K562 (cell line): Measurements from ENCODE around the gene RPAP2. TPM values are rescaled to one million over a fixed set of nuclear protein-coding genes. Genes with fewer than 3 reads are reported as not detected.
"Not testable (repeated sequence)": the region's sequence is repeated elsewhere in the genome, so short reads cannot be mapped to it uniquely, and the experiment has no call there.

ENCODE experiments used
- ATAC-seq: fragments of 200-7000 bp; cut with Tn5 transposase; 3 replicates; pipeline ENCODE4 v1.9.1; 2020; ENCODE audit warnings: moderate library complexity
- BruUV-seq: library from RNA; stranded (reverse); fragments of 400-500 nt; replicated peaks from 2 replicates; lab custom pipeline; 2021; lab: Mats Ljungman, UMichigan
- CTCF ChIA-PET: fragments of 300-600 bp; formaldehyde crosslinking; extraction: SDS; loops from one replicate; lab custom pipeline; 2021; ENCODE audit warnings: low intra/inter-chr PET ratio; lab: Yijun Ruan, JAX
- POLR2A ChIA-PET: fragments of 300-600, 350-650 bp; sonication (Branson Sonifier 250); formaldehyde crosslinking; extraction: SDS; loops from one replicate; lab custom pipeline; 2021; ENCODE audit warnings: antibody characterized with exemption, inconsistent platforms; lab: Yijun Ruan, JAX
- DNase-seq, 4 experiments: peaks; one replicate each; pipeline versions ENCODE4 v3.0.0 to v3.0.0-alpha.2; 2011 to 2018; ENCODE audit warnings: low spot score in 3 of 4, mixed read lengths in 3 of 4; ENCODE audit errors: extremely low read depth in 1 of 4
- FAIRE-seq: peaks from 2 replicates; lab custom pipeline; 2011; peaks lifted over from hg19 to GRCh38; lab: Jason Lieb, UNC
- H2AFZ ChIP-seq: 2 replicates; pipeline ENCODE4 v1.6.0; 2011; ENCODE audit warnings: low read depth, low read length, control low read depth, inconsistent platforms
- H3K27ac ChIP-seq: fragments of 200-600 bp; 3 replicates; pipeline ENCODE4 v1.8.0; 2011; ENCODE audit warnings: low read depth, mild to moderate bottlenecking, control low read depth, inconsistent platforms, low read length, moderate library complexity, mixed read lengths; ENCODE audit errors: extremely low read depth
- H3K27me3 ChIP-seq, 2 experiments: fragments of 300-600 bp in 1 of 2; 2 replicates in 1 of 2; 3 replicates in 1 of 2; pipeline versions ENCODE4 v1.6.0 to v1.8.0; 2011; ENCODE audit warnings: inconsistent platforms in 2 of 2, low read length in 2 of 2, mild to moderate bottlenecking in 1 of 2, mixed read lengths in 1 of 2, moderate library complexity in 1 of 2; ENCODE audit not compliant: control insufficient read depth in 2 of 2, insufficient read depth in 2 of 2
- H3K36me3 ChIP-seq: fragments of 300-600 bp; 3 replicates; pipeline ENCODE4 v1.8.0; 2011; ENCODE audit warnings: mild to moderate bottlenecking, low read length, inconsistent platforms; ENCODE audit not compliant: control insufficient read depth, insufficient read depth
- H3K4me1 ChIP-seq, 2 experiments: fragments of 200-600 bp in 1 of 2; replicated peaks in 1 of 2; 2 replicates in 1 of 2; 3 replicates in 1 of 2; pipeline versions ENCODE4 v1.5.1 to v1.8.0; 2011; ENCODE audit warnings: inconsistent platforms in 2 of 2, low read length in 2 of 2, mild to moderate bottlenecking in 1 of 2, mixed read lengths in 1 of 2, moderate library complexity in 1 of 2; ENCODE audit not compliant: control insufficient read depth in 2 of 2, insufficient read depth in 2 of 2
- H3K4me2 ChIP-seq: 2 replicates; pipeline ENCODE4 v1.6.1; 2011; ENCODE audit warnings: low read length, control low read depth, inconsistent platforms, mixed read lengths; ENCODE audit not compliant: insufficient read depth
- H3K4me3 ChIP-seq: fragments of 200-600 bp; sonication (generic), shearing (Covaris generic); 2 replicates; pipeline ENCODE4 v1.5.1; 2016; ENCODE audit warnings: control low read depth, inconsistent platforms
- H3K79me2 ChIP-seq: fragments of 200-600 bp; 3 replicates; pipeline ENCODE4 v1.8.0; 2011; ENCODE audit warnings: low read length, inconsistent platforms; ENCODE audit not compliant: control insufficient read depth, insufficient read depth
- H3K9ac ChIP-seq, 2 experiments: 2 replicates each; pipeline versions ENCODE4 v1.6.0 to v1.6.1; 2011; ENCODE audit warnings: low read depth in 2 of 2, low read length in 2 of 2, control low read depth in 1 of 2, inconsistent platforms in 1 of 2, mild to moderate bottlenecking in 1 of 2, mixed read lengths in 1 of 2; ENCODE audit not compliant: insufficient read depth in 1 of 2
- H3K9me1 ChIP-seq: one replicate; pipeline ENCODE4 v1.6.0; 2011; ENCODE audit warnings: inconsistent platforms, mild to moderate bottlenecking, low read length, moderate library complexity; ENCODE audit not compliant: control insufficient read depth, insufficient read depth
- H3K9me3 ChIP-seq: replicated peaks from 2 replicates; pipeline ENCODE4 v1.5.1; 2011; ENCODE audit warnings: low read depth, low read length, inconsistent platforms; ENCODE audit not compliant: control insufficient read depth, insufficient read depth
- H4K20me1 ChIP-seq: replicated peaks from 2 replicates; pipeline ENCODE4 v1.6.1; 2011; ENCODE audit warnings: low read length, inconsistent platforms, mixed read lengths; ENCODE audit not compliant: control insufficient read depth, insufficient read depth
- CEBPB ChIP-seq: fragments of 450-650 bp; IDR thresholded peaks from 2 replicates; pipeline ENCODE4 v1.6.1; 2016; ENCODE audit warnings: missing genetic modification characterization, missing compliant biosample characterization
- CSDE1 ChIP-seq, 2 experiments: fragments of 450-650 bp; IDR thresholded peaks; 2 replicates each; pipeline ENCODE4 v1.6.1; 2016; ENCODE audit warnings: mild to moderate bottlenecking in 1 of 2
- EP300 ChIP-seq: IDR thresholded peaks from 2 replicates; pipeline ENCODE4 v1.6.1; 2012; ENCODE audit warnings: low read length, improper control_type of control experiment
- FOXK2 ChIP-seq, 2 experiments: fragments of 450-650 bp; IDR thresholded peaks in 1 of 2; conservative IDR thresholded peaks in 1 of 2; 2 replicates each; pipeline ENCODE4 v1.6.1; 2016; ENCODE audit warnings: low read depth in 2 of 2, mild to moderate bottlenecking in 1 of 2
- GABPB1 ChIP-seq: sonication (generic); formaldehyde crosslinking; IDR thresholded peaks from 2 replicates; pipeline ENCODE4 v1.8.0; 2022; ENCODE audit warnings: mild to moderate bottlenecking, missing genetic modification reagents
- HDAC1 ChIP-seq, 2 experiments: fragments of 450-650 bp; IDR thresholded peaks; 2 replicates each; pipeline ENCODE4 v1.6.1; 2016 to 2017; ENCODE audit warnings: inconsistent platforms in 1 of 2, mild to moderate bottlenecking in 1 of 2, moderate library complexity in 1 of 2
- MEF2D ChIP-seq: conservative IDR thresholded peaks from 2 replicates; pipeline ENCODE4 v1.6.1; 2016; ENCODE audit warnings: low read depth, missing genetic modification characterization, missing compliant biosample characterization
- NFRKB ChIP-seq: fragments of 450-650 bp; IDR thresholded peaks from 2 replicates; pipeline ENCODE4 v1.6.1; 2016; ENCODE audit warnings: low read depth
- ZNF57 ChIP-seq: fragments of 450-650 bp; formaldehyde crosslinking; IDR thresholded peaks from 2 replicates; pipeline ENCODE4 v1.4.0; 2020; ENCODE audit warnings: mild to moderate bottlenecking, moderate library complexity
- WGBS: fragments of 100-300 bp; shearing (Covaris generic); methylation state at CpG from one replicate; pipeline ENCODE4 v1.1.6; 2016; ENCODE audit warnings: low coverage, mixed read lengths; ENCODE audit not compliant: insufficient coverage; ENCODE audit errors: missing lambda C conversion rate; 5-methylcytosine and 5-hydroxymethylcytosine counted together
- in situ Hi-C: fragments of 300-500 bp; cut with MboI; formaldehyde crosslinking; loops from 4 replicates; pipeline ENCODE4 v1.15.0; 2018; ENCODE audit warnings: inconsistent platforms, mixed read lengths
- intact Hi-C: fragments of 100-400 bp; cut with micrococcal nuclease; formaldehyde crosslinking; loops from 2 replicates; pipeline ENCODE4 v1.14.2; 2022
- polyA plus RNA-seq, 8 experiments: library from polyadenylated mRNA; depleted of rRNA in 4 of 8; stranded (reverse) in 5 of 8; unstranded in 3 of 8; fragments of >200 nt; fragmentation: Nextera tagmentation in 2 of 8; fragmentation: Illumina TruSeq in 1 of 8; extraction: Ambion mirVana in 2 of 8; extraction: Trizol in 1 of 8; gene quantifications; 2 replicates each; pipeline versions ENCODE4 v1.2.1 to v1.2.3, GENCODE V29; 2011 to 2014; ENCODE audit warnings: inconsistent platforms in 1 of 8, missing spikeins in 1 of 8
- total RNA-seq, 7 experiments: library from RNA; depleted of rRNA in 6 of 7; stranded (reverse); fragments of >200 nt in 6 of 7; fragmentation: Illumina TruSeq in 2 of 7; extraction: Trizol in 2 of 7; gene quantifications; 2 replicates each; pipeline versions ENCODE4 v1.2.1 to v1.2.3, GENCODE V29; 2011 to 2021; ENCODE audit warnings: low replicate concordance in 1 of 7
- TF ChIP-seq, protein P1 (sequence below): fragments of 450-650 bp; IDR thresholded peaks from 2 replicates; pipeline ENCODE4 v1.6.1; 2014; ENCODE audit warnings: low read depth, mild to moderate bottlenecking, moderate library complexity, borderline replicate concordance
- TF ChIP-seq, protein P2 (sequence below), 2 experiments: fragments of 450-650 bp in 1 of 2; IDR thresholded peaks; 2 replicates each; pipeline ENCODE4 v1.6.1; 2011 to 2017; ENCODE audit warnings: low read depth in 2 of 2, antibody characterized with exemption in 1 of 2, borderline replicate concordance in 1 of 2, low read length in 1 of 2, mild to moderate bottlenecking in 1 of 2, mixed read lengths in 1 of 2; ENCODE audit not compliant: control insufficient read depth in 1 of 2
- TF ChIP-seq, protein P3 (sequence below): fragments of 450-650 bp; IDR thresholded peaks from 2 replicates; pipeline ENCODE4 v1.6.1; 2016; ENCODE audit warnings: missing biosample characterization, missing genetic modification characterization
- TF ChIP-seq, protein P4 (sequence below): fragments of 150-350 bp; conservative IDR thresholded peaks from 2 replicates; pipeline ENCODE4 v1.6.1; 2014; ENCODE audit warnings: low read length

Gene RPAP2
- total and polyA plus RNA-seq, 9 of the 15 experiments (the other 6 are each of a cell fraction or from before 2014, with no cell fraction given), result 6.2 to 41.7 (median 28.7) TPM

DNA sequence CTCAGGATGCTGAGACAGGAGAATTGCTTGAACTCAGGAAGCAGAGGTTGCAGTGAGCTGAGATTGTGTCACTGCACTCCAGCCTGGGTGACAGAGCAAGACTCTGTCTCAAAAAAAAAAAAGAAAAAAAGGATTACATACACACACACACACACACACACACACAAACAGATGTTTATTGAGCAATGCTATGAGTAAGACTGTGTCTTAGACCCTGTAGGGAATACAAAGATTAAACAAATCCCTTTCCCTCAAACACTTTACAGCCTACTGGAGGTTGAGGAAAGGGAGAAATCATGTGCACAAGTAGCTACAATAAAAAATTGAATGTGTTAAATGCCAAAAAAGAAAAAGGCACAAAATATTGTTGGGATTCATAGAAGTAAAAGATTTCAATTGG is 58.1 kb downstream of the RPAP2 start (continued):
- TF ChIP-seq, protein P1, sequence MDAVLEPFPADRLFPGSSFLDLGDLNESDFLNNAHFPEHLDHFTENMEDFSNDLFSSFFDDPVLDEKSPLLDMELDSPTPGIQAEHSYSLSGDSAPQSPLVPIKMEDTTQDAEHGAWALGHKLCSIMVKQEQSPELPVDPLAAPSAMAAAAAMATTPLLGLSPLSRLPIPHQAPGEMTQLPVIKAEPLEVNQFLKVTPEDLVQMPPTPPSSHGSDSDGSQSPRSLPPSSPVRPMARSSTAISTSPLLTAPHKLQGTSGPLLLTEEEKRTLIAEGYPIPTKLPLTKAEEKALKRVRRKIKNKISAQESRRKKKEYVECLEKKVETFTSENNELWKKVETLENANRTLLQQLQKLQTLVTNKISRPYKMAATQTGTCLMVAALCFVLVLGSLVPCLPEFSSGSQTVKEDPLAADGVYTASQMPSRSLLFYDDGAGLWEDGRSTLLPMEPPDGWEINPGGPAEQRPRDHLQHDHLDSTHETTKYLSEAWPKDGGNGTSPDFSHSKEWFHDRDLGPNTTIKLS, result no peak
- TF ChIP-seq, protein P2, sequence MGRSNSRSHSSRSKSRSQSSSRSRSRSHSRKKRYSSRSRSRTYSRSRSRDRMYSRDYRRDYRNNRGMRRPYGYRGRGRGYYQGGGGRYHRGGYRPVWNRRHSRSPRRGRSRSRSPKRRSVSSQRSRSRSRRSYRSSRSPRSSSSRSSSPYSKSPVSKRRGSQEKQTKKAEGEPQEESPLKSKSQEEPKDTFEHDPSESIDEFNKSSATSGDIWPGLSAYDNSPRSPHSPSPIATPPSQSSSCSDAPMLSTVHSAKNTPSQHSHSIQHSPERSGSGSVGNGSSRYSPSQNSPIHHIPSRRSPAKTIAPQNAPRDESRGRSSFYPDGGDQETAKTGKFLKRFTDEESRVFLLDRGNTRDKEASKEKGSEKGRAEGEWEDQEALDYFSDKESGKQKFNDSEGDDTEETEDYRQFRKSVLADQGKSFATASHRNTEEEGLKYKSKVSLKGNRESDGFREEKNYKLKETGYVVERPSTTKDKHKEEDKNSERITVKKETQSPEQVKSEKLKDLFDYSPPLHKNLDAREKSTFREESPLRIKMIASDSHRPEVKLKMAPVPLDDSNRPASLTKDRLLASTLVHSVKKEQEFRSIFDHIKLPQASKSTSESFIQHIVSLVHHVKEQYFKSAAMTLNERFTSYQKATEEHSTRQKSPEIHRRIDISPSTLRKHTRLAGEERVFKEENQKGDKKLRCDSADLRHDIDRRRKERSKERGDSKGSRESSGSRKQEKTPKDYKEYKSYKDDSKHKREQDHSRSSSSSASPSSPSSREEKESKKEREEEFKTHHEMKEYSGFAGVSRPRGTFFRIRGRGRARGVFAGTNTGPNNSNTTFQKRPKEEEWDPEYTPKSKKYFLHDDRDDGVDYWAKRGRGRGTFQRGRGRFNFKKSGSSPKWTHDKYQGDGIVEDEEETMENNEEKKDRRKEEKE (IDR thresholded peaks at IDR 0.05; ENCODE audit: borderline replicate concordance in 1 of 2, control insufficient read depth in 1 of 2, low read depth in 2 of 2, low read length in 1 of 2), result no peak
- no peak for TF ChIP-seq MEF2D (tag)
- no peak for TF ChIP-seq FOXK2 (conservative IDR thresholded peaks at IDR 0.05 in 1 of 2, IDR thresholded peaks at IDR 0.05 in 1 of 2; ENCODE audit: low read depth in 2 of 2)
- TF ChIP-seq, protein P3, sequence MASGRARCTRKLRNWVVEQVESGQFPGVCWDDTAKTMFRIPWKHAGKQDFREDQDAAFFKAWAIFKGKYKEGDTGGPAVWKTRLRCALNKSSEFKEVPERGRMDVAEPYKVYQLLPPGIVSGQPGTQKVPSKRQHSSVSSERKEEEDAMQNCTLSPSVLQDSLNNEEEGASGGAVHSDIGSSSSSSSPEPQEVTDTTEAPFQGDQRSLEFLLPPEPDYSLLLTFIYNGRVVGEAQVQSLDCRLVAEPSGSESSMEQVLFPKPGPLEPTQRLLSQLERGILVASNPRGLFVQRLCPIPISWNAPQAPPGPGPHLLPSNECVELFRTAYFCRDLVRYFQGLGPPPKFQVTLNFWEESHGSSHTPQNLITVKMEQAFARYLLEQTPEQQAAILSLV, result no peak
- no peak for TF ChIP-seq CEBPB (tag)
- no peak for TF ChIP-seq EP300
- no peak for TF ChIP-seq GABPB1 (CRISPR knock-in tag)
- no peak for TF ChIP-seq HDAC1 (IDR thresholded peaks at IDR 0.05)
- TF ChIP-seq, protein P4, sequence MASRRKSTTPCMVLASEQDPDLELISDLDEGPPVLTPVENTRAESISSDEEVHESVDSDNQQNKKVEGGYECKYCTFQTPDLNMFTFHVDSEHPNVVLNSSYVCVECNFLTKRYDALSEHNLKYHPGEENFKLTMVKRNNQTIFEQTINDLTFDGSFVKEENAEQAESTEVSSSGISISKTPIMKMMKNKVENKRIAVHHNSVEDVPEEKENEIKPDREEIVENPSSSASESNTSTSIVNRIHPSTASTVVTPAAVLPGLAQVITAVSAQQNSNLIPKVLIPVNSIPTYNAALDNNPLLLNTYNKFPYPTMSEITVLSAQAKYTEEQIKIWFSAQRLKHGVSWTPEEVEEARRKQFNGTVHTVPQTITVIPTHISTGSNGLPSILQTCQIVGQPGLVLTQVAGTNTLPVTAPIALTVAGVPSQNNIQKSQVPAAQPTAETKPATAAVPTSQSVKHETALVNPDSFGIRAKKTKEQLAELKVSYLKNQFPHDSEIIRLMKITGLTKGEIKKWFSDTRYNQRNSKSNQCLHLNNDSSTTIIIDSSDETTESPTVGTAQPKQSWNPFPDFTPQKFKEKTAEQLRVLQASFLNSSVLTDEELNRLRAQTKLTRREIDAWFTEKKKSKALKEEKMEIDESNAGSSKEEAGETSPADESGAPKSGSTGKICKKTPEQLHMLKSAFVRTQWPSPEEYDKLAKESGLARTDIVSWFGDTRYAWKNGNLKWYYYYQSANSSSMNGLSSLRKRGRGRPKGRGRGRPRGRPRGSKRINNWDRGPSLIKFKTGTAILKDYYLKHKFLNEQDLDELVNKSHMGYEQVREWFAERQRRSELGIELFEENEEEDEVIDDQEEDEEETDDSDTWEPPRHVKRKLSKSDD, result no peak
- TF ChIP-seq NFRKB, result no peak
- TF ChIP-seq CSDE1 (IDR thresholded peaks at IDR 0.05), result no peak
- TF ChIP-seq ZNF57 (CRISPR knock-in tag), result no peak

DNA sequence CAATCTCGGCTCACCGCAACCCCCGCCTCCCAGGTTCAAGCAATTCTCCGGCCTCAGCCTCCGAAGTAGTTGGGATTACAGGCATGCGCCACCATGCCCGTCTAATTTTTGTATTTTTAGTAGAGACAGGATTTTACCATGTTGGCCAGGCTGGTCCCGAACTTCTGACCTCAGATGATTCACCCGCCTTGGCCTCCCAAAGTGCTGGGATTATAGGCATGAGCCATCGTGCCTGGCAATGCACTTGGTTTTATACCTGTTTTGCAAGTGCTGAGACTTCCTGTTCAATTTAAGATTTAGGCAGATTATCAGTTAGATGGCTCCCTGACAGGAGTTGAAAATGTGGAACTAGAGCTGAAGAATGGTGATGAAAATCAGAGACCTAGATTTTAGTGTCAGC is 60.5 kb downstream of the RPAP2 start:
- H3K9me1 ChIP-seq, H3K27ac ChIP-seq, H3K4me3 ChIP-seq, CTCF ChIA-PET, intact Hi-C loops, H4K20me1 ChIP-seq, BruUV-seq, H3K9me3 ChIP-seq, H3K9ac ChIP-seq, H2AFZ ChIP-seq, H3K27me3 ChIP-seq, H3K79me2 ChIP-seq, ATAC-seq, in situ Hi-C loops, DNase-seq, FAIRE-seq, H3K4me1 ChIP-seq, H3K4me2 ChIP-seq: not testable (repeated sequence)
- POLR2A ChIA-PET, result interaction anchor here (1.4 kb wide), 1 partner anchor 9 kb away, joined by 5 read pairs; no protein-coding TSS in a partner anchor
- peaks cover 16% of the 10 kb centered on the region; the same call in 2 of the 3 replicates for H3K36me3 ChIP-seq
- 97% methylated on average over 9 of the region's 10 CpGs for WGBS
